ENCODE data around the gene SPACA4. TPM values are rescaled to one million over a fixed set of nuclear protein-coding genes. Genes with fewer than 3 reads are reported as not detected.

The SPACA4 gene
- total RNA-seq, 1 experiment from 2014 or later = not detected

GRCh38 chr19:48608798-48609263 lies 2.3 kb downstream of the SPACA4 start:
- ChIA-PET CTCF (interaction anchor here (0.6 to 2.8 kb wide), 11 partner anchors 8 to 342 kb away, joined by 3 to 17 read pairs (median 4); no protein-coding TSS in a partner anchor), POLR2A (interaction anchor here (0.6 to 3.0 kb wide), 3 partner anchors 10 to 219 kb away, joined by 3 to 19 read pairs (median 5); partner anchors contain the start of genes RPL18 and SPHK2)
- TF ChIP-seq, protein P1, sequence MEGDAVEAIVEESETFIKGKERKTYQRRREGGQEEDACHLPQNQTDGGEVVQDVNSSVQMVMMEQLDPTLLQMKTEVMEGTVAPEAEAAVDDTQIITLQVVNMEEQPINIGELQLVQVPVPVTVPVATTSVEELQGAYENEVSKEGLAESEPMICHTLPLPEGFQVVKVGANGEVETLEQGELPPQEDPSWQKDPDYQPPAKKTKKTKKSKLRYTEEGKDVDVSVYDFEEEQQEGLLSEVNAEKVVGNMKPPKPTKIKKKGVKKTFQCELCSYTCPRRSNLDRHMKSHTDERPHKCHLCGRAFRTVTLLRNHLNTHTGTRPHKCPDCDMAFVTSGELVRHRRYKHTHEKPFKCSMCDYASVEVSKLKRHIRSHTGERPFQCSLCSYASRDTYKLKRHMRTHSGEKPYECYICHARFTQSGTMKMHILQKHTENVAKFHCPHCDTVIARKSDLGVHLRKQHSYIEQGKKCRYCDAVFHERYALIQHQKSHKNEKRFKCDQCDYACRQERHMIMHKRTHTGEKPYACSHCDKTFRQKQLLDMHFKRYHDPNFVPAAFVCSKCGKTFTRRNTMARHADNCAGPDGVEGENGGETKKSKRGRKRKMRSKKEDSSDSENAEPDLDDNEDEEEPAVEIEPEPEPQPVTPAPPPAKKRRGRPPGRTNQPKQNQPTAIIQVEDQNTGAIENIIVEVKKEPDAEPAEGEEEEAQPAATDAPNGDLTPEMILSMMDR (IDR thresholded peaks at IDR 0.05; ENCODE audit: unreplicated experiment) = peak; percentile 66
- intact Hi-C loops (cut with micrococcal nuclease) = loop anchor here (1.0 kb wide), 1 partner anchor 103 kb away; no protein-coding TSS in a partner anchor
- Mint-ChIP-seq H3K9me3 (ENCODE audit: unreplicated experiment) (no peaks in the 10 kb centered on the region), H3K4me3 (ENCODE audit: unreplicated experiment) (no peak overlapping the region), H3K27me3 (ENCODE audit: insufficient read depth, unreplicated experiment) (no peaks in the 10 kb centered on the region), H3K27ac (ENCODE audit: low read depth, unreplicated experiment) (no peak overlapping the region), H3K36me3 (ENCODE audit: insufficient read depth, unreplicated experiment) (peaks cover 6% of the 10 kb centered on the region), H3K4me1 (ENCODE audit: insufficient read depth, unreplicated experiment) (peaks cover 5% of the 10 kb centered on the region)
- no TSS peak for BruUV-seq (replicated peaks)
- peak; percentile 79 for DNase-seq (ENCODE audit: unreplicated experiment)

GRCh38 chr19:48609571-48610108 lies 3.1 kb downstream of the SPACA4 start:
- intact Hi-C loops (cut with micrococcal nuclease) = no loop called here
- no peak for DNase-seq (ENCODE audit: unreplicated experiment)
- Mint-ChIP-seq H3K27ac (ENCODE audit: low read depth, unreplicated experiment) (no peak overlapping the region), H3K27me3 (ENCODE audit: insufficient read depth, unreplicated experiment) (no peaks in the 10 kb centered on the region), H3K4me1 (ENCODE audit: insufficient read depth, unreplicated experiment) (peaks cover 13% of the 10 kb centered on the region), H3K4me3 (ENCODE audit: unreplicated experiment) (no peak overlapping the region), H3K9me3 (ENCODE audit: unreplicated experiment) (no peaks in the 10 kb centered on the region), H3K36me3 (ENCODE audit: insufficient read depth, unreplicated experiment) (peaks cover 14% of the 10 kb centered on the region)
- TF ChIP-seq, protein P1 (IDR thresholded peaks at IDR 0.05; ENCODE audit: unreplicated experiment) = no peak
- CTCF ChIA-PET = interaction anchor here (0.6 to 2.8 kb wide), 7 partner anchors 22 to 284 kb away, joined by 3 to 17 read pairs (median 4); partner anchors contain the start of gene EMP3
- POLR2A ChIA-PET = interaction anchor here (0.7 to 3.0 kb wide), 3 partner anchors 9 to 42 kb away, joined by 3 to 19 read pairs (median 4); partner anchors contain the start of genes RPL18 and SPHK2
- no TSS peak for BruUV-seq (replicated peaks)

GRCh38 chr19:48611872-48612271 lies 5.3 kb downstream of the SPACA4 start:
- Mint-ChIP-seq H3K27ac (ENCODE audit: low read depth, unreplicated experiment) (no peak overlapping the region), H3K4me3 (ENCODE audit: unreplicated experiment) (no peak overlapping the region), H3K36me3 (ENCODE audit: insufficient read depth, unreplicated experiment) (peaks cover 36% of the 10 kb centered on the region), H3K27me3 (ENCODE audit: insufficient read depth, unreplicated experiment) (no peaks in the 10 kb centered on the region), H3K9me3 (ENCODE audit: unreplicated experiment) (no peaks in the 10 kb centered on the region), H3K4me1 (ENCODE audit: insufficient read depth, unreplicated experiment) (peaks cover 31% of the 10 kb centered on the region)
- CTCF ChIA-PET = interaction anchor here (0.6 kb wide), 1 partner anchor 807 kb away, joined by 3 read pairs; no protein-coding TSS in a partner anchor
- intact Hi-C loops (cut with micrococcal nuclease) = no loop called here
- no TSS peak for BruUV-seq (replicated peaks)
- TF ChIP-seq, protein P1 (IDR thresholded peaks at IDR 0.05; ENCODE audit: unreplicated experiment) = no peak
- POLR2A ChIA-PET = no interaction called here
- DNase-seq (ENCODE audit: unreplicated experiment) = no peak

DNA sequence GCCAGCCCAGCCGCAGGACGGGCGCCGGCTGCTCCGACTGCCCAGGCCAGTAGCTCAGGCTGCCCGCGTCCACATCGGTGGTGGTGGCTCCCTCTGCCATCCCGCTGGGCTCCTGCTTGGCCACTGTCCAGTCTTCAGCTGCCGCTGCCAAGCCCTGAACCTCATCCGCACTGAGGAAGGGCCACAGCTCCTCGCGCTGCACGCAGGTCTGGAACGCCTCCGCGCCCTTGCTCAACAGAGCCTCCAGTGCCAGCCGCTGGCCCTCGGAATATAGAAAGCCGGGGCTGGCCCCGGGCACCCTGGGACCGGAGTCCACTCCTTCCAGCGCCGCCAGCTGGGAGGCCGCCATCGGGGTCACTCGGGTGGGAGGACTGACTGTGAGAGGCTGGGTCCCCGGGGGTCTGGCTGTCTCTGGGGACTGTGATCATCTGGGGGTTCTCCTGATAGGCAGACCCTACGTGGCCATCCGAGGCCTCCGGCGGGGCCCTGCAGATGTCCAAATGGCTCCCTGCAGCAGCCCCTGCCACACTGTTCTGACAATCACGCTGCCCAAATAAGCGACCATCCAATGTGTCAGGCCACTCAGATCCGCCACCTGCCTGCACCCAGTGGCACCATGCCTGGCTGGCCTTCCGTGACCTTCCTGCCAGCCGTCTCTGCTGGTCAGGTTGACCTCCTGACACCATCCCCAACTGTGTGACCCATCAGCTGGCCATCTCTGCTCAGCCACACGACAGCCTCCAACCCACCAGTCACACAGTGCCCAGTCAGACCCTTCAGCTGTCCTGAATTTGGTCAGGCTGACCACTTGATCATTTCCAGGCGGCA lies 6.7 kb downstream of the SPACA4 start:
- Mint-ChIP-seq H3K4me3 (ENCODE audit: unreplicated experiment) (no peak overlapping the region), H3K9me3 (ENCODE audit: unreplicated experiment) (no peaks in the 10 kb centered on the region), H3K27me3 (ENCODE audit: insufficient read depth, unreplicated experiment) (no peaks in the 10 kb centered on the region), H3K36me3 (ENCODE audit: insufficient read depth, unreplicated experiment) (peaks cover 50% of the 10 kb centered on the region), H3K27ac (ENCODE audit: low read depth, unreplicated experiment) (no peak overlapping the region), H3K4me1 (ENCODE audit: insufficient read depth, unreplicated experiment) (peaks cover 35% of the 10 kb centered on the region)
- intact Hi-C loops (cut with micrococcal nuclease) = no loop called here
- TF ChIP-seq, protein P1 (IDR thresholded peaks at IDR 0.05; ENCODE audit: unreplicated experiment) = no peak
- ChIA-PET POLR2A (interaction anchor here (0.7 to 7.2 kb wide), 5 partner anchors 12 to 144 kb away, joined by 3 to 108 read pairs (median 3); no protein-coding TSS in a partner anchor), CTCF (no interaction called here)
- peak; percentile 95 for DNase-seq (ENCODE audit: unreplicated experiment)
- no TSS peak for BruUV-seq (replicated peaks)

Data from MCF 10A (cell line).